CD4-positive, alpha-beta T cell treated with Interleukin-15 for 4 hours (primary cell): Measurements from ENCODE around the gene RALA.
"Not testable (repeated sequence)": the region's sequence is repeated elsewhere in the genome, so short reads cannot be mapped to it uniquely, and the experiment has no call there.

Experiments used
- DNase-seq: peaks from one replicate; pipeline ENCODE4 v3.0.0-alpha.2; 2020; ENCODE audit warnings: low spot score

The RALA gene

DNA sequence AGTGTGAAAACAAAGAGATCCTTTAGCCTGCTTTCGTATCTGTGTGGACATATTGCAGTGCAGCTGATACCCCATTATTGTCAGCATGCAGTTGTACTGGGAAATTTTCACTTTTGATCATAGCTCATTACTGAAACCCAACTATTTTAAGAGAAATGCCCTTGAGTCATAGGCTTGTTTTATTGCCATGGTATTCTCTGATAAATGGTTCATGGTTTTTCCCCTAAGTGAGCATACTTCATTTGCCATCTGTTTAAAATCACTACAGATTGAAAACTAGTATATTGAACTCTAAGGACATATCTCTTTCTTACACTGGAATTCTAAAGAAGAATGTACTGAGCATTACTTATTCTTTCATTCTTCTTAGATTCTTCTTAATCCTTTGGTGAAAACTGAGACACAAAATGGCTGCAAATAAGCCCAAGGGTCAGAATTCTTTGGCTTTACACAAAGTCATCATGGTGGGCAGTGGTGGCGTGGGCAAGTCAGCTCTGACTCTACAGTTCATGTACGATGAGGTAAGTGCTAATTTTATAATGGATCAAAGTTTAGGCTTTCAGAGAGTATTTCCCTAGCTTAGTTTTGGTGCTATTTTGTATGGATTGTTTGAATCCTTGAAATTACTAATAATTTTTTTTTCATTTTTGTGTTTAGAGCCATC is 63.0 kb downstream of the RALA start:
- peak; percentile 4 for DNase-seq

GRCh38 chr7:39688611-39689480 is 65.5 kb downstream of the RALA start:
- DNase-seq: no peak

DNA sequence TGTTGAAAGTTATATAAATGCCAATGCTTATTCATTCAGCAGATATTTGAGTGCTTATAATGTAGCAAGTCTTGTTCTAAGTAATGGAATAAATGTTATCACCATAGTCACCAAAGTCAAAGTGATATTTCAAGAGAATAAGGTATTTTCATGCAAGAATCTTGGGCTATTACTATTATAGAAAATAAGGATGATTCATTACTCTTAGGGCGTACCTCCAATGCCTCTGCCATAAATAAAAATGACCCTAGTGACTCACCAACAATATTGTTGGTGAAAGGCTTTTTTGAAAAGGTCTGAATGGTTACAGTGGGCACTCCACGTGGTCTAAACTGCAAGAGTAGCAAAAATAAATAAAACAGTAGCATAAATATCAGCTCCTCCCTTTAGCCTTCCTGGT is 68.4 kb downstream of the RALA start:
- no peak for DNase-seq

DNA sequence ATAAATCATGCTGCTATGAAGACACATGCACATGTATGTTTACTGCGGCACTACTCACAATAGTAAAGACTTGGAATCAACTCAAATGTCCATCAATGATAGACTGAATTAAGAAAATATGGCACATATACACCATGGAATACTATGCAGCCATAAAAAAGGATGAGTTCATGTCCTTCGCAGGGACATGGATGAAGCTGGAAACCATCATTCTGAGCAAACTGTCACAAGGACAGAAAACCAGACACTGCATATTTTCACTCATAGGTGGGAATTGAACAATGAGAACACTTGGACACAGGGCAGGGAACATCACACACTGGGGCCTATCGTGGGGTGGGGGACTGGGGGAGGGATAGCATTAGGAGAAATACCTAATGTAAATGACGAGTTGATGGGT is 69.7 kb downstream of the RALA start:
- DNase-seq: not testable (repeated sequence)

GRCh38 chr7:39693812-39694211 is 70.4 kb downstream of the RALA start:
- no peak for DNase-seq

DNA sequence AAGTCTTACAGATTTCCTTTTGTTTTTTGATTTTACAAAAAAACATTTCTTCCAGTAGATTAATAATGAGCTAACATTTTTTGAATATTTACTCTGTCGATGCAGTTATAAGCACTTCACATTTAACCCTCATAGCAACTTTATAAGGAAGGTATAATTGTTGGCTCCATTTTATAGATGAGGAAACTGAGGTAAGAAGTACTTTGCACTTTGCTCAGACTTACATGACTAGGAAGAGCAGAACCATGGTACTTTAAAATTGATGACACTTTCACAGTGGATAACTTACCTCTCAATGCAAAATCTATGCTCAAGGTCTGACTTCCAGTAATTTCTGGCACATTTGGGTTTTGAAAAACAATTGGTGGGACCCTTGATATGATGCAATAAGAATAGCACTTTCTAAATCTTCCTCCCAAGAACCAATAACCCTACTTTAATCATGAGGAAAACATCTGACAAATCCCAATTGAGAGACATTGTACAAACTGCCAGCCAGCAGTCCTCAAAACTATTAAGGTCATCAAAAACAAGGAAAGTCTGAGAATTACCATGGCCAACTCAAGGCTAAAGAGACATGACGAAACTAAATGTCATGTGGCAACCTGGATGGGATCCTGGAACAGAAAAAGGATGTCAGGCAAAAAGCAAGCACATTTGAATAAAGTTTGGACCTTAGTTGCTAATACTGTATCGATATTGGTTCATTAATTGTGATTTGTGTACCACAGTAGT is 72.6 kb downstream of the RALA start:
- no peak for DNase-seq

DNA sequence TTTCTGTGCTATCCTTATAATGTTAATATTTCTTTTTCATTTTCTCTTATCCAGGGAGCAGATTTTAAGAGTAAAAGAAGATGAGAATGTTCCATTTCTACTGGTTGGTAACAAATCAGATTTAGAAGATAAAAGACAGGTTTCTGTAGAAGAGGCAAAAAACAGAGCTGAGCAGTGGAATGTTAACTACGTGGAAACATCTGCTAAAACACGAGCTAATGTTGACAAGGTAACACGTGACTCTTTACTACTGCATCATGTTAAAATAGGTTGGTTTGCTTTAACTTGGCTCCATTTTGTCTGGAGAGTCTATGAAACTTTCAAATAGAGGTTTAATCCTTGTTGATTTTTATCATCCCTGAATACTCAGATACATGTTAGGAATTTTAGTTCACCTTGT is 73.3 kb downstream of the RALA start:
- no peak for DNase-seq

GRCh38 chr7:39697483-39697882 is 74.1 kb downstream of the RALA start:
- DNase-seq: no peak

DNA sequence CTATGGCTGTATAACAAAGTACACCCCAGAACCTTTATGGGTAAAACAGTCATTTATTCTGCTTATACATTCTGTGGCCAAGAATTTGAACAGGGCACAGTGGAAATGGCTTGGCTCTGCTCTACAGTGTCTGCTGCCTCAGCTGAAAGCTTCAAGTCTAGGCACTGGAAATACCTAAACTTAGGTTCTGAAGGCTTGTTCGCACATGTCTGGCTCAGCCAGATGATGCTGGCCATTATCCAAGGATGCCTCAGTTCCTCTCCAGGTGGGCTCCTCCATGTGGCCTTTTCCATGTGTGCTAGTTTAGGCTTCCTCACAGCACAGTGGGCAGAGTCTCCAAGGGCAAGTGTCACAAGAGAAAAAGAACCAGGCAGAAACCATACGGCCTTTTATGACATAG is 76.8 kb downstream of the RALA start:
- DNase-seq: no peak

GRCh38 chr7:39700932-39701331 is 77.6 kb downstream of the RALA start:
- no peak for DNase-seq

GRCh38 chr7:39702133-39702532 is 78.8 kb downstream of the RALA start:
- DNase-seq: no peak

DNA sequence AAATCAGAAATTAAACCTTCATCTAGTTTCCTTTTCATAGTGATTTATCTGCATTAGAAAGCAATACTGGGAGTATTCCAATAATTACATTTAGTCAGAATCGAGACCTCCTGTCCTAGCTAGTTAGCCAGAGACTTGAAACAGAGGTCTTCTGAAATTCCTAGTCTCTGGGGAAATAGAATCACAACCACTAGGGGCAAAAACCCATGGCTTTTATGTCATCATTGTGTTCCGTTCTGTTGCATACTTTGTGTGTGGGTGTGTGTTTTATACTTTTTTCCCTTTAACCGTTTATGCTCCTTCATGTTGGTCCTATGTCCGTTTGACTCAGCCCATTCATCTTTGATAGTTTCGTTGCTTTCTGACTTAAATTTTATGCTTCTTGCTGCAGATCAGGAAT is 79.8 kb downstream of the RALA start:
- no peak for DNase-seq

DNA sequence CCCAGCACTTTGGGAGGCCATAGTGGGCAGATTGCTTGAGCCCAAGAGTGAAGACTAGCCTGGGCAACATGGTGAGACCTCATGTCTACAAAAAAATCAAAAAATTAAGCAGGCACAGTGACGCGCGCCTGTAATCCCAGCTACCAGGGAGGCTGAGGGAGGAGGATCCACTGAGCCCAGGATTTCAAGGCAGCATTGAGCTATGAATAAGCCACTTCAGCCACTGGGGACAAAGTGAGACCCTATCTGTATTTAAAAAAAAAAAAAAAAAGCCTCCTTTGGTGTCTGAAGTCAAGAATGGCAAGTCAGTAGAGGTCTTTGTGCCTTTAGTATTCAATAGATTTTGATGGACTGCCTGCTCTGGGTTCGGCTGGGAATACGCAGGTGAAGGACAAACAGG is 85.7 kb downstream of the RALA start:
- DNase-seq: no peak

- no peak for DNase-seq
These were observed 86.5 kb downstream of the RALA start for GRCh38 chr7:39709768-39710311.

DNA sequence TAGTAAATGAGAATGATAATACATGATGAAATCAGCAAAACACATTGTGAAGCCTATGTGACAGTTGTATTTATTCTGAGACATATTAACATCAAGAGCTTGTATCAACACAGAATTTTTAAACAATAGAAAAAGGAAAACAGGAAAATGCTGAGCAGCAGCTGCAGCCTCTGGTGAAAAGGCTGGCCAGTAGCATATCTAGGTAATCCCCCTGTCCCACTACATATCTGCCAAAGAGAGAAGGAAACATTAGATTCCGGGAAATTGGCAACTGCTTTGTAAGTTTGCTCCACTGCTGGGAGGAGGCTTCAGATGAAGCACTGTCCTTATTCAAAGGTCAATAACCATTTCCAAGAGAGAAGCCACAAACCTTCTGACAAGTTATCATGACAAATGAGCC is 89.4 kb downstream of the RALA start:
- DNase-seq: no peak

- DNase-seq: no peak
These were observed 91.2 kb downstream of the RALA start for GRCh38 chr7:39714447-39715091.

DNA sequence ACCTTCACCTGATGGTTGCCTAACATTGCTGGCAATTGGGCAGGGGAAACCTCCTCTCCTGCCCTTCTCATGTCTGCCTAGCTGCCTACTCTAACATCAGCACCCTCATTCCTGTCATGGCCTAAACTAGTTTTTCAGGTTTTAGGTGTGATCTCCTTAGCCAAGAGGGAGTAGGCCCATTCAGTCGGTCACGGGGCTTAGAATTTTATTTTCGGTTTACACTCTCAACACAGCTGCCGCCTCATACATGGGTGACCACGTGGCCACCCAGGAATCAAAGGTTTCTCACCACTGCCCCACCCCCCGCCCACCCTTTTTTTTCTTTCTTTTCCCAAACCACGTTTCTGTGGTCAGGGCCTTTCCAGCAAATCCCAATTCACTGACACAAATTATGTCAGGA is 97.2 kb downstream of the RALA start:
- DNase-seq: no peak

- DNase-seq: no peak
These were observed 98.0 kb downstream of the RALA start for GRCh38 chr7:39721345-39721744.

DNA sequence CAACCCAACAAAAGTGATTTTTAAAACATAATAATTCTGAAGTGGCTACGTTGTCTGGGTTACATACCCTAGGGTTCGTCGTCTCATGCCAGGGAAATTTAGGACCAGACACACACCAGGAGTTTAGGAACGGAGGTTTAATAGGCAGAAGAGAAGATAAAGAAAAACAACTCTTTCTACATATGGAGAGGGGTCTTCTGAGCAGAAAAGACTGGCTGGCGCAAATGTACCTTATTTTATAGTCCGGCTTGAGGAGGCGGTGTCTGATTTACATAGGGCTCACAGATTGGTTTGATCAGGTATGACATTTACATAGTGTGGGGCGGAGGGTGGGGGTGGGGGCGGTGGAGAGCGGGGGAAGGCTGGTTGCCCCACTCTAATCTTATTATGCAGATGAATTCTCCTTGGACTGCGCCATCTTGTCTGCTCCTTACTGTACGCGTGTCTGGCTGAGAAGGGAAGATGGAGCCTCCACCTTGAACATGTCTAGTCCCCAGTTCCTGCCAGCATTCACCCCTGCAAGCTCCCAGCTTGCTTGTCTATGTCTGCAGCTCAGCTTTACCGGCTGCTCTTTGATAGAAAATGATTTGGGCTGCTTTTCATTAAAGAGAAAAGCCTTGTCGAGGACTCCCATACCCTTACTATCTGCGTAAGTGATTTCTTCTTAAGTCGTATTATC is 98.7 kb downstream of the RALA start:
- no peak for DNase-seq

- DNase-seq: no peak
These were observed 104.0 kb downstream of the RALA start for GRCh38 chr7:39727231-39728012.
